Breast epithelium (tissue), 4 donors: Measurements from ENCODE around the gene GPHN. TPM values are rescaled to one million over a fixed set of nuclear protein-coding genes. Genes with fewer than 3 reads are reported as not detected.
"Not testable (repeated sequence)": the region's sequence is repeated elsewhere in the genome, so short reads cannot be mapped to it uniquely, and the experiment has no call there.

Experiments
- DNase-seq, 2 donors: peaks; one replicate each; pipeline ENCODE4 v3.0.0-alpha.2; 2019; ENCODE audit warnings: low spot score in 2 of 2
- H3K27ac ChIP-seq, 2 donors: fragments of 200-600 bp; sonication (generic) in 1 of 2; one replicate each; pipeline ENCODE4 v1.5.1; 2016 to 2019; ENCODE audit warnings: mild to moderate bottlenecking in 1 of 2
- H3K27me3 ChIP-seq, 2 donors: fragments of 200-600 bp; sonication (generic) in 1 of 2; one replicate each; pipeline versions ENCODE4 v1.5.1 to v1.6.0; 2017 to 2019; ENCODE audit warnings: control low read depth in 1 of 2, mild to moderate bottlenecking in 1 of 2
- H3K36me3 ChIP-seq: fragments of 200-600 bp; one replicate; pipeline ENCODE4 v1.5.1; 2019
- H3K4me1 ChIP-seq, 2 donors: fragments of 200-600 bp; sonication (generic); one replicate each; pipeline ENCODE4 v1.5.1; 2016 to 2019; ENCODE audit warnings: control low read depth in 1 of 2
- H3K4me3 ChIP-seq, 3 donors: fragments of 200-600 bp; sonication (generic); 1 replicate in 2 of 3; 2 replicates in 1 of 3; pipeline ENCODE4 v1.5.1; 2016 to 2019; ENCODE audit warnings: mild to moderate bottlenecking in 3 of 3, moderate library complexity in 2 of 3
- H3K9me3 ChIP-seq, 2 donors: fragments of 200-600 bp; sonication (generic) in 1 of 2; one replicate each; pipeline ENCODE4 v1.5.1; 2016 to 2019; ENCODE audit warnings: control low read depth in 1 of 2
- POLR2A ChIP-seq: fragments of 450-650 bp; IDR thresholded peaks from one replicate; pipeline ENCODE4 v1.6.1; 2016; ENCODE audit warnings: antibody characterized with exemption, mild to moderate bottlenecking, moderate library complexity
- POLR2AphosphoS5 ChIP-seq, 3 donors: sonication (generic); formaldehyde crosslinking; IDR thresholded peaks; one replicate each; pipeline ENCODE4 v1.6.1; 2017; ENCODE audit warnings: antibody characterized with exemption in 3 of 3
- intact Hi-C: fragments of 100-400 bp; cut with DNase I; formaldehyde crosslinking; loops from one replicate; pipeline ENCODE4 v1.15.1; 2023; ENCODE audit warnings: low total_unique reads
- total RNA-seq, 3 donors: library from RNA; depleted of rRNA; stranded (reverse); fragments of >200 nt; gene quantifications; one replicate each; pipeline ENCODE4 v1.1.0, GENCODE V29; 2016
- TF ChIP-seq, protein P1 (sequence below), 3 donors: fragments of 450-650 bp; IDR thresholded peaks; one replicate each; pipeline ENCODE4 v1.5.1; 2016 to 2017; ENCODE audit warnings: antibody characterized with exemption in 3 of 3, mild to moderate bottlenecking in 3 of 3, moderate library complexity in 3 of 3

The GPHN gene
- total RNA-seq, 3 donors from 2014 or later: 20.9 to 39.0 (median 24.9) TPM

- no peak overlapping the region for H3K4me3 ChIP-seq
- no peak for DNase-seq
- no peak overlapping the region for H3K27ac ChIP-seq
- peaks cover 0 to 6% of the 10 kb centered on the region in 2 donors for H3K9me3 ChIP-seq
- intact Hi-C loops: no loop called here
- TF ChIP-seq POLR2AphosphoS5 (IDR thresholded peaks at IDR 0.05): no peak
- TF ChIP-seq POLR2A: no peak
- TF ChIP-seq, protein P1, sequence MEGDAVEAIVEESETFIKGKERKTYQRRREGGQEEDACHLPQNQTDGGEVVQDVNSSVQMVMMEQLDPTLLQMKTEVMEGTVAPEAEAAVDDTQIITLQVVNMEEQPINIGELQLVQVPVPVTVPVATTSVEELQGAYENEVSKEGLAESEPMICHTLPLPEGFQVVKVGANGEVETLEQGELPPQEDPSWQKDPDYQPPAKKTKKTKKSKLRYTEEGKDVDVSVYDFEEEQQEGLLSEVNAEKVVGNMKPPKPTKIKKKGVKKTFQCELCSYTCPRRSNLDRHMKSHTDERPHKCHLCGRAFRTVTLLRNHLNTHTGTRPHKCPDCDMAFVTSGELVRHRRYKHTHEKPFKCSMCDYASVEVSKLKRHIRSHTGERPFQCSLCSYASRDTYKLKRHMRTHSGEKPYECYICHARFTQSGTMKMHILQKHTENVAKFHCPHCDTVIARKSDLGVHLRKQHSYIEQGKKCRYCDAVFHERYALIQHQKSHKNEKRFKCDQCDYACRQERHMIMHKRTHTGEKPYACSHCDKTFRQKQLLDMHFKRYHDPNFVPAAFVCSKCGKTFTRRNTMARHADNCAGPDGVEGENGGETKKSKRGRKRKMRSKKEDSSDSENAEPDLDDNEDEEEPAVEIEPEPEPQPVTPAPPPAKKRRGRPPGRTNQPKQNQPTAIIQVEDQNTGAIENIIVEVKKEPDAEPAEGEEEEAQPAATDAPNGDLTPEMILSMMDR (IDR thresholded peaks at IDR 0.05): no peak
- no peaks in the 10 kb centered on the region for H3K27me3 ChIP-seq
- H3K36me3 ChIP-seq: no peaks in the 10 kb centered on the region
- no peaks in the 10 kb centered on the region for H3K4me1 ChIP-seq
These were observed 209.7 kb downstream of the GPHN start for GRCh38 chr14:66717561-66718140.

DNA sequence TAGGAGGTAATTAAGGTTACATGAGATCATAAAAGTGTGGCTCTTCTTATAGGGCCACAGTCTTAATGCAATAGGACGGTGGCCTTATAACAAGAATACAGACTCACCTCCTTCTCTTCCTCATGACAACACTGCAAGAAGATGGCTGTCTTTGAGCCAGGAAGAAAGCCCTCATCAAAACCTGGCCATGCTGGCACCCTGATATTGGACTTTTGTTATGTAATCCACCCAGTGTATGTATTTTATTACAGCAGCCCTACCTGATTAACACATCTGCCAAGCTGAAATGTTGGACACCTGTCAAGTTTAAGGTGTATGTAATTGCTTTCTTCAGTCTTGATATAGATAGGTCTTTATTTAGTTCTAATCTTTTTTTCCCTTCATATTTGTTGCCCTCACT lies 217.0 kb downstream of the GPHN start:
- Histone ChIP-seq H3K27me3 (no peaks in the 10 kb centered on the region), H3K4me3 (no peak overlapping the region), H3K27ac (no peak overlapping the region), H3K36me3 (no peaks in the 10 kb centered on the region), H3K4me1 (no peaks in the 10 kb centered on the region), H3K9me3 (peaks cover 9 to 13% of the 10 kb centered on the region in 2 donors)
- no peak for DNase-seq
- TF ChIP-seq, protein P1 (IDR thresholded peaks at IDR 0.05): no peak
- no peak for TF ChIP-seq POLR2A
- TF ChIP-seq POLR2AphosphoS5 (IDR thresholded peaks at IDR 0.05): no peak
- intact Hi-C loops: no loop called here

DNA sequence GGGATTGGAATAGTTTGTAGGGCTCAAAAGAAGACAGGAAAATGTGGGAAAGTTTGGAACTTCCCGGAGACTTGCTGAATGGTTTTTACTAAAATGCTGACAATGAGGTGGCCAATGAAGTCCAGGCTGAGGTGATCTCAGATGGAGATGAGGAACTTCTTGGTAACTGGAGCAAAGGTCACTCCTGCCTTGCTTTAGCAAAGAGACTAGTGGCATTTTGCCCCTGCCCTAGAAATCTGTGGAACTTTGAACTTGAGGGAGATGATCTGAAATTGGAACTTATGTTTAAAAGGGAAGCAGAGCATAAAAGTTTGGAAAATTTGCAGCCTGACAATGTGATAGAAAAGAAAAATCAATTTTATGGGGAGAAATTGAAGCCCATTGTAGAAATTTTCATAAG lies 223.4 kb downstream of the GPHN start:
- DNase-seq, H3K36me3 ChIP-seq, intact Hi-C loops, H3K27ac ChIP-seq, H3K4me1 ChIP-seq, H3K27me3 ChIP-seq, H3K4me3 ChIP-seq: not testable (repeated sequence)
- H3K9me3 ChIP-seq: peaks cover 19 to 29% of the 10 kb centered on the region in 2 donors

DNA sequence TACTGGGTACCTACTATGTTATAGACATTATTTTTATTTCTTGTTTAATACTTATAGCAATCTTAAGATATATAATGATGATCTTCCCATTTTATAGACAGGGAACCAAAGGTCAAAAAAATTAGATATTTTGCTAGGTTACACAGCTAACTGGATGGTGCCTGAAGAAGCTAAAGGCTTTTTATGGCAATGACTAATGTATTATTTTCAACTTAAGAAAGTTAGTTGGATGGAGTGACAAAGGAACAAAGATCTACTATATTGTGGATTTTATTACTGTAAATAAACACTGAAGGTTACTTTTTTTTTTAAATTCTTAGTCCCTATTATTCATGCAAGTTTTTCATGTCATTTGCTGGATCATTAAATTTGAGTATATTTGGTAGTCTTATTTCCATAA lies 227.9 kb downstream of the GPHN start:
- Histone ChIP-seq H3K27me3 (no peaks in the 10 kb centered on the region), H3K36me3 (no peaks in the 10 kb centered on the region), H3K4me1 (no peaks in the 10 kb centered on the region), H3K27ac (no peak overlapping the region), H3K4me3 (no peak overlapping the region), H3K9me3 (peaks cover 10 to 14% of the 10 kb centered on the region in 2 donors)
- TF ChIP-seq, protein P1 (IDR thresholded peaks at IDR 0.05): no peak
- no peak for TF ChIP-seq POLR2A
- no peak for TF ChIP-seq POLR2AphosphoS5 (IDR thresholded peaks at IDR 0.05)
- DNase-seq: no peak
- intact Hi-C loops: no loop called here

DNA sequence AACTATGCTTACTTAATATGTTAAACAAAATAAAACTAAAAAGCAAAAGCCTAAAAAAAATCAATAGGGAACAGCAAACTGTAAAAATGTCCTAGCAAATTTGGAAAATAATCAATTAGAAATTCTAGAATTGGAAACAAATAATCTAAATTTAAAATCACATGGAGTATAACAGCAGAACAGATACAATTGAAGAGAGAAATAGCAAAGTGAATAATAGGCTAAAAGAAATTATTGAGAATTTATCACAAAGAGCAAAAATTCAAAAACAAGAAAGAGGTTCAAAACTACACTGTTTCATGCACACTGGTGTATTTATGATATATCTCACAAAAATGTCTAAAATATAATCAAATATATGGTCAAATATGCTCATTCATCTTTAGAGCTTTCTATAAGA lies 231.9 kb downstream of the GPHN start:
- intact Hi-C loops: no loop called here
- no peak overlapping the region for H3K27ac ChIP-seq

More for the DNA sequence above, 231.9 kb downstream of the GPHN start:
- no peak for DNase-seq
- Histone ChIP-seq H3K27me3 (no peaks in the 10 kb centered on the region), H3K4me1 (no peaks in the 10 kb centered on the region), H3K4me3 (no peak overlapping the region), H3K36me3 (no peaks in the 10 kb centered on the region), H3K9me3 (no peaks in the 10 kb centered on the region)
- TF ChIP-seq POLR2A (no peak), POLR2AphosphoS5 (IDR thresholded peaks at IDR 0.05) (no peak)
- TF ChIP-seq, protein P1 (IDR thresholded peaks at IDR 0.05): no peak
